ENCODE measurements around the gene CEP131.
"Not testable (repeated sequence)": the region's sequence is repeated elsewhere in the genome, so short reads cannot be mapped to it uniquely, and the experiment has no call there.

Gene CEP131

GRCh38 chr17:81238490-81238814, 15.7 kb upstream of the CEP131 start:
- DNase-seq: no peak

GRCh38 chr17:81237591-81238489, 15.1 kb upstream of the CEP131 start:
- DNase-seq: no peak

GRCh38 chr17:81236784-81237183, 14.0 kb upstream of the CEP131 start:
- DNase-seq: no peak

- DNase-seq: no peak
These were observed 13.3 kb upstream of the CEP131 start for GRCh38 chr17:81235822-81236740.

GRCh38 chr17:81234940-81235821, 12.4 kb upstream of the CEP131 start:
- no peak for DNase-seq

- no peak for DNase-seq
These were observed 11.7 kb upstream of the CEP131 start for GRCh38 chr17:81234506-81234855.

- no peak for DNase-seq
These were observed 11.2 kb upstream of the CEP131 start for GRCh38 chr17:81233811-81234505.

- DNase-seq: no peak
These were observed 10.6 kb upstream of the CEP131 start for GRCh38 chr17:81233316-81233715.

GRCh38 chr17:81232616-81233241, 10.0 kb upstream of the CEP131 start:
- no peak for DNase-seq

GRCh38 chr17:81231766-81232581, 9.2 kb upstream of the CEP131 start:
- DNase-seq: no peak

- DNase-seq: no peak
These were observed 8.4 kb upstream of the CEP131 start for GRCh38 chr17:81231121-81231645.

GRCh38 chr17:81230043-81230820, 7.5 kb upstream of the CEP131 start:
- DNase-seq: no peak

- no peak for DNase-seq
These were observed 6.8 kb upstream of the CEP131 start for GRCh38 chr17:81229666-81229920.

- DNase-seq: no peak
These were observed 6.3 kb upstream of the CEP131 start for GRCh38 chr17:81228834-81229665.

GRCh38 chr17:81228420-81228819, 5.7 kb upstream of the CEP131 start:
- DNase-seq: no peak

GRCh38 chr17:81227630-81228029, 4.9 kb upstream of the CEP131 start:
- not testable (repeated sequence) for DNase-seq

GRCh38 chr17:81223762-81224130, 981 bp upstream of the CEP131 start:
- peak; percentile 63 for DNase-seq

GRCh38 chr17:81222620-81222905, 202 bp downstream of the CEP131 start:
- DNase-seq: no peak

- no peak for DNase-seq
These were observed 734 bp downstream of the CEP131 start for GRCh38 chr17:81221842-81222619.
